HG02973 (cell line): ENCODE results near the gene SMG6.

Experiments used
- ATAC-seq: cut with Tn5 transposase; IDR thresholded peaks from one replicate; pipeline ENCODE4 v1.9.1; 2021; ENCODE audit warnings: moderate library complexity; ENCODE audit not compliant: unreplicated experiment

Gene SMG6

GRCh38 chr17:2054262-2054511, 249.4 kb downstream of the SMG6 start:
- ATAC-seq = no peak

GRCh38 chr17:2053380-2054261, 250.0 kb downstream of the SMG6 start:
- no peak for ATAC-seq

GRCh38 chr17:2051933-2052559, 251.5 kb downstream of the SMG6 start:
- no peak for ATAC-seq

GRCh38 chr17:2051061-2051932, 252.3 kb downstream of the SMG6 start:
- ATAC-seq = no peak

- ATAC-seq = peak; percentile 12
Observed at GRCh38 chr17:2050300-2051060, 253.1 kb downstream of the SMG6 start.

GRCh38 chr17:2049333-2050299, 254.0 kb downstream of the SMG6 start:
- peak; percentile 37 for ATAC-seq

GRCh38 chr17:2048805-2049204, 254.8 kb downstream of the SMG6 start:
- ATAC-seq = no peak

GRCh38 chr17:2047590-2047989, 256.0 kb downstream of the SMG6 start:
- ATAC-seq = no peak

GRCh38 chr17:2044263-2044894, 259.2 kb downstream of the SMG6 start:
- ATAC-seq = no peak

GRCh38 chr17:2043785-2044184, 259.8 kb downstream of the SMG6 start:
- ATAC-seq = no peak

- no peak for ATAC-seq
Observed at GRCh38 chr17:2042933-2043332, 260.7 kb downstream of the SMG6 start.

GRCh38 chr17:2042390-2042847, 261.2 kb downstream of the SMG6 start:
- ATAC-seq = no peak

GRCh38 chr17:2041561-2042389, 261.8 kb downstream of the SMG6 start, which contains the start of gene OVCA2:
TSS of gene OVCA2 (plus strand) at chr17:2042022. CDS start at chr17:2042048, 26 bp downstream.
- ATAC-seq = peak; percentile 84

GRCh38 chr17:2040942-2041560, 262.5 kb downstream of the SMG6 start:
- ATAC-seq = no peak

- no peak for ATAC-seq
Observed at GRCh38 chr17:2040219-2040827, 263.3 kb downstream of the SMG6 start.

- no peak for ATAC-seq
Observed at GRCh38 chr17:2037155-2037554, 266.4 kb downstream of the SMG6 start.
